IMR-90 (cell line): ENCODE measurements around the gene RHOF. TPM values are rescaled to one million over a fixed set of nuclear protein-coding genes. Genes with fewer than 3 reads are reported as not detected.
"Not testable (repeated sequence)": the region's sequence is repeated elsewhere in the genome, so short reads cannot be mapped to it uniquely, and the experiment has no call there.

ENCODE experiments used
- ATAC-seq: fragments of 200-7000 bp; cut with Tn5 transposase; 2 replicates; pipeline ENCODE4 v1.9.1; 2020; ENCODE audit warnings: low read depth, mild to moderate bottlenecking, moderate library complexity
- BruUV-seq: library from RNA; stranded (reverse); fragments of 400-500 nt; replicated peaks from 2 replicates; lab custom pipeline; 2021; lab: Mats Ljungman, UMichigan
- CTCF ChIA-PET: fragments of 300-600 bp; formaldehyde crosslinking; extraction: SDS; loops from one replicate; lab custom pipeline; 2021; ENCODE audit warnings: antibody characterized with exemption; lab: Yijun Ruan, JAX
- POLR2A ChIA-PET: fragments of 300-600 bp; sonication (Branson Sonifier 250); formaldehyde crosslinking; loops from one replicate; lab custom pipeline; 2022; ENCODE audit warnings: antibody characterized with exemption; ENCODE audit not compliant: unreplicated experiment; lab: Charles Lee
- DNase-seq: peaks from one replicate; pipeline ENCODE4 v3.0.0; 2013
- H2AFZ ChIP-seq: replicated peaks from 2 replicates; pipeline ENCODE3; 2013; ENCODE audit warnings: low read length, mild to moderate bottlenecking; ENCODE audit not compliant: poor library complexity
- H2AK5ac ChIP-seq: 2 replicates; pipeline ENCODE4 v1.6.1; 2013; ENCODE audit warnings: low read depth, low read length, inconsistent platforms
- H2AK9ac ChIP-seq: replicated peaks from 2 replicates; pipeline ENCODE3; 2013; ENCODE audit warnings: mild to moderate bottlenecking, low read depth, low read length, moderate library complexity; ENCODE audit not compliant: poor library complexity
- H2BK120ac ChIP-seq: 2 replicates; pipeline ENCODE4 v1.6.1; 2013; ENCODE audit warnings: low read depth, low read length, inconsistent platforms
- H2BK15ac ChIP-seq: 3 replicates; pipeline ENCODE4 v1.6.1; 2013; ENCODE audit warnings: low read depth, low read length, inconsistent platforms
- H2BK20ac ChIP-seq: 2 replicates; pipeline ENCODE4 v1.6.1; 2013; ENCODE audit warnings: low read depth, mild to moderate bottlenecking, inconsistent platforms, low read length, moderate library complexity
- H2BK5ac ChIP-seq: 2 replicates; pipeline ENCODE4 v1.6.1; 2013; ENCODE audit warnings: mild to moderate bottlenecking, low read depth, low read length, inconsistent platforms; ENCODE audit not compliant: poor library complexity, severe bottlenecking
- H3K14ac ChIP-seq: replicated peaks from 2 replicates; pipeline ENCODE4 v1.6.1; 2013; ENCODE audit warnings: low read depth, low read length, inconsistent platforms
- H3K18ac ChIP-seq: 2 replicates; pipeline ENCODE4 v1.6.1; 2013; ENCODE audit warnings: low read depth, low read length, control low read depth
- H3K23ac ChIP-seq: 2 replicates; pipeline ENCODE4 v1.6.1; 2013; ENCODE audit warnings: low read depth, low read length, inconsistent platforms
- H3K27ac ChIP-seq: 2 replicates; pipeline ENCODE4 v1.5.1; 2013; ENCODE audit warnings: mild to moderate bottlenecking, control low read depth, low read length; ENCODE audit not compliant: insufficient read depth
- H3K27me3 ChIP-seq: 2 replicates; pipeline ENCODE4 v1.6.1; 2013; ENCODE audit warnings: low read length; ENCODE audit not compliant: control insufficient read depth, insufficient read depth
- H3K36me3 ChIP-seq: 2 replicates; pipeline ENCODE4 v1.6.1; 2013; ENCODE audit warnings: low read length, mixed read lengths; ENCODE audit not compliant: control insufficient read depth, insufficient read depth
- H3K4ac ChIP-seq: 2 replicates; pipeline ENCODE4 v1.6.1; 2013; ENCODE audit warnings: low read depth, low read length, inconsistent platforms
- H3K4me1 ChIP-seq: 2 replicates; pipeline ENCODE4 v1.6.1; 2013; ENCODE audit warnings: low read length, mixed read lengths; ENCODE audit not compliant: control insufficient read depth, insufficient read depth
- H3K4me2 ChIP-seq: 2 replicates; pipeline ENCODE4 v1.6.1; 2013; ENCODE audit warnings: low read depth, mild to moderate bottlenecking, control low read depth, low read length, moderate library complexity
- H3K4me3 ChIP-seq: 2 replicates; pipeline ENCODE4 v1.5.1; 2013; ENCODE audit warnings: low read depth, mild to moderate bottlenecking, control low read depth, low read length, moderate library complexity; ENCODE audit not compliant: insufficient read depth
- H3K56ac ChIP-seq: 2 replicates; pipeline ENCODE4 v1.6.1; 2013; ENCODE audit warnings: low read length, inconsistent platforms; ENCODE audit not compliant: insufficient read depth; ENCODE audit errors: extremely low read depth
- H3K79me1 ChIP-seq, 2 experiments: 2 replicates each; pipeline ENCODE4 v1.6.1; 2013; ENCODE audit warnings: low read length in 2 of 2, inconsistent platforms in 1 of 2, low read depth in 1 of 2
- H3K9ac ChIP-seq: 2 replicates; pipeline ENCODE4 v1.6.1; 2013; ENCODE audit warnings: low read depth, low read length, control low read depth
- H3K9me1 ChIP-seq: 2 replicates; pipeline ENCODE4 v1.6.1; 2013; ENCODE audit warnings: low read length, inconsistent platforms; ENCODE audit not compliant: insufficient read depth
- H3K9me3 ChIP-seq: 2 replicates; pipeline ENCODE4 v1.6.1; 2013; ENCODE audit warnings: low read length; ENCODE audit not compliant: control insufficient read depth, insufficient read depth
- H4K20me1 ChIP-seq: 2 replicates; pipeline ENCODE4 v1.6.1; 2013; ENCODE audit warnings: low read length, inconsistent platforms; ENCODE audit not compliant: insufficient read depth
- H4K5ac ChIP-seq: 2 replicates; pipeline ENCODE4 v1.6.1; 2013; ENCODE audit warnings: mild to moderate bottlenecking, low read depth, low read length, control low read depth
- H4K8ac ChIP-seq, 2 experiments: 2 replicates each; pipeline ENCODE4 v1.6.1; 2013; ENCODE audit warnings: low read depth in 2 of 2, low read length in 2 of 2, control low read depth in 1 of 2, inconsistent platforms in 1 of 2
- H4K91ac ChIP-seq: 2 replicates; pipeline ENCODE4 v1.6.1; 2013; ENCODE audit warnings: low read depth, low read length, inconsistent platforms; ENCODE audit not compliant: insufficient read depth
- WGBS, 2 experiments: methylation state at CpG; one replicate each; pipeline versions ENCODE4 v1.1.5 to v1.1.7; 2013; ENCODE audit warnings: missing lambda C conversion rate in 2 of 2; ENCODE audit not compliant: insufficient read length in 1 of 2; ENCODE audit errors: extremely low coverage in 2 of 2; 5-methylcytosine and 5-hydroxymethylcytosine counted together
- dilution Hi-C: fragments of 300-500 bp; cut with HindIII; formaldehyde crosslinking; loops from one replicate; pipeline ENCODE4 v1.14.3; 2018; ENCODE audit warnings: low sequenced_read_pairs; ENCODE audit not compliant: unreplicated experiment
- in situ Hi-C: fragments of 300-500 bp; cut with MboI; formaldehyde crosslinking; loops from 3 replicates; pipeline ENCODE4 v1.14.3; 2019; ENCODE audit warnings: low sequenced_read_pairs, inconsistent platforms, mixed read lengths
- intact Hi-C: fragments of 100-400 bp; cut with micrococcal nuclease; formaldehyde crosslinking; loops from 2 replicates; pipeline ENCODE4 v1.10.0; 2022
- polyA plus RNA-seq, 3 experiments: library from polyadenylated mRNA; depleted of rRNA; stranded (reverse); fragments of >200 nt; gene quantifications; 2 replicates each; pipeline ENCODE4 v1.2.3, GENCODE V29; 2012; ENCODE audit warnings: low replicate concordance in 1 of 3
- total RNA-seq: library from RNA; depleted of rRNA; stranded (reverse); fragments of >200 nt; gene quantifications from 2 replicates; pipeline ENCODE4 v1.2.3, GENCODE V29; 2012

The RHOF gene
- total and polyA plus RNA-seq, 2 of the 4 experiments (the other 2 are of a cell fraction) = 3.0 to 5.1 TPM

- intact Hi-C loops, H3K56ac ChIP-seq, POLR2A ChIA-PET, H2AFZ ChIP-seq, H3K4me3 ChIP-seq, H3K4me1 ChIP-seq, H3K23ac ChIP-seq, H2AK5ac ChIP-seq, BruUV-seq, H3K18ac ChIP-seq, H4K5ac ChIP-seq, H3K9ac ChIP-seq, H3K4me2 ChIP-seq, H3K9me3 ChIP-seq, H3K27ac ChIP-seq, H3K27me3 ChIP-seq, DNase-seq, ATAC-seq, H3K4ac ChIP-seq, H2BK20ac ChIP-seq, H3K79me1 ChIP-seq, H2BK120ac ChIP-seq, in situ Hi-C loops, H2BK15ac ChIP-seq, H3K14ac ChIP-seq, H4K8ac ChIP-seq, H4K91ac ChIP-seq, CTCF ChIA-PET, H2BK5ac ChIP-seq, H2AK9ac ChIP-seq, dilution Hi-C loops, H4K20me1 ChIP-seq: not testable (repeated sequence)
- peaks cover 11% of the 10 kb centered on the region for H3K36me3 ChIP-seq
- 100% methylated on average over 2 of the region's 22 CpGs; no CpG with 5 or more reads in 1 of the 2 experiments for WGBS, 2 experiments
- H3K9me1 ChIP-seq = peaks cover 10% of the 10 kb centered on the region
These were observed 35.0 kb downstream of the RHOF start for GRCh38 chr12:121758536-121758935.
